Mucosa of descending colon (tissue), 3 donors: ENCODE data around the gene SNAP47. TPM values are rescaled to one million over a fixed set of nuclear protein-coding genes. Genes with fewer than 3 reads are reported as not detected.
A peak's percentile ranks its signal among the peaks of the same experiment; 100 is the strongest.
"Not testable (repeated sequence)": the region's sequence is repeated elsewhere in the genome, so short reads cannot be mapped to it uniquely, and the experiment has no call there.

Experiments
- ATAC-seq: fragments of 200-7000 bp; cut with Tn5 transposase; one replicate; pipeline ENCODE4 v1.9.1; 2020; ENCODE audit warnings: mild to moderate bottlenecking, moderate library complexity
- DNase-seq, 3 donors: peaks; one replicate each; pipeline ENCODE4 v3.0.0-alpha.2; 2020
- H3K36me3 ChIP-seq: fragments of 200-600 bp; one replicate; pipeline ENCODE4 v1.8.0; 2021; ENCODE audit warnings: low read depth, mild to moderate bottlenecking
- H3K4me1 ChIP-seq: fragments of 200-600 bp; one replicate; pipeline ENCODE4 v1.8.0; 2021; ENCODE audit warnings: low read depth, mild to moderate bottlenecking
- H3K4me3 ChIP-seq: fragments of 200-600 bp; one replicate; pipeline ENCODE4 v1.8.0; 2021; ENCODE audit warnings: mild to moderate bottlenecking
- H3K9me3 ChIP-seq: fragments of 200-600 bp; one replicate; pipeline ENCODE4 v1.8.0; 2021; ENCODE audit warnings: mild to moderate bottlenecking
- intact Hi-C, 2 donors: fragments of 100-400 bp; cut with DNase I in 1 of 2; cut with micrococcal nuclease in 1 of 2; formaldehyde crosslinking; loops; one replicate each; pipeline versions ENCODE4 v1.11.0 to v1.11.1; 2022; cut with DNase I, micrococcal nuclease
- long read RNA-seq, 2 donors: library from polyadenylated mRNA; unstranded; transcript quantifications; one replicate each; pipeline ENCODE4 v2.0.0, GENCODE V29; 2019 to 2021
- total RNA-seq, 3 donors: library from RNA; stranded (reverse); fragmentation: NEBNext Ultra II Directional in 2 of 3; extraction: Animal tissue kit (Norgen Biotek cat#: 25700) in 2 of 3; gene quantifications; one replicate each; pipeline versions ENCODE4 v1.2.1 to v1.2.4, GENCODE V29; 2021 to 2023
- TF ChIP-seq, protein P1 (sequence below): fragments of 200-600 bp; IDR thresholded peaks from one replicate; pipeline ENCODE4 v1.8.0; 2022; ENCODE audit warnings: antibody characterized with exemption, mild to moderate bottlenecking
- donor health status: DM: no; HTN: no; CAD: no; lungs with moderate emphysema.
- donor health status: DM: no; HTN: no; CAD: no.
- donor health status: DM: no; HTN: yes; CAD: no.

SNAP47 gene, protein sequence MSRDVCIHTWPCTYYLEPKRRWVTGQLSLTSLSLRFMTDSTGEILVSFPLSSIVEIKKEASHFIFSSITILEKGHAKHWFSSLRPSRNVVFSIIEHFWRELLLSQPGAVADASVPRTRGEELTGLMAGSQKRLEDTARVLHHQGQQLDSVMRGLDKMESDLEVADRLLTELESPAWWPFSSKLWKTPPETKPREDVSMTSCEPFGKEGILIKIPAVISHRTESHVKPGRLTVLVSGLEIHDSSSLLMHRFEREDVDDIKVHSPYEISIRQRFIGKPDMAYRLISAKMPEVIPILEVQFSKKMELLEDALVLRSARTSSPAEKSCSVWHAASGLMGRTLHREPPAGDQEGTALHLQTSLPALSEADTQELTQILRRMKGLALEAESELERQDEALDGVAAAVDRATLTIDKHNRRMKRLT
- total RNA-seq, result 10 to 100 TPM; 16.4 to 31.9 (median 27.6) TPM
- long read RNA-seq, donor 1, transcript SNAP47-202 (5 exons, 2,362 nt), result major isoform, 37 of 68 reads
- long read RNA-seq, donor 1, transcript SNAP47-210 (3 exons, 2,375 nt), result minor isoform, 8 of 68 reads
- long read RNA-seq, donor 1, partial matches to known transcripts, result 5 of 68 reads
- long read RNA-seq, donor 1, other reads (novel, unspliced or antisense), result 15 of 68 reads
- long read RNA-seq, donor 2, transcript SNAP47-202 (5 exons, 2,362 nt), result major isoform, 11 of 24 reads
- long read RNA-seq, donor 2, partial matches to known transcripts, result 6 of 24 reads
- long read RNA-seq, donor 2, other reads (novel, unspliced or antisense), result 7 of 24 reads

DNA sequence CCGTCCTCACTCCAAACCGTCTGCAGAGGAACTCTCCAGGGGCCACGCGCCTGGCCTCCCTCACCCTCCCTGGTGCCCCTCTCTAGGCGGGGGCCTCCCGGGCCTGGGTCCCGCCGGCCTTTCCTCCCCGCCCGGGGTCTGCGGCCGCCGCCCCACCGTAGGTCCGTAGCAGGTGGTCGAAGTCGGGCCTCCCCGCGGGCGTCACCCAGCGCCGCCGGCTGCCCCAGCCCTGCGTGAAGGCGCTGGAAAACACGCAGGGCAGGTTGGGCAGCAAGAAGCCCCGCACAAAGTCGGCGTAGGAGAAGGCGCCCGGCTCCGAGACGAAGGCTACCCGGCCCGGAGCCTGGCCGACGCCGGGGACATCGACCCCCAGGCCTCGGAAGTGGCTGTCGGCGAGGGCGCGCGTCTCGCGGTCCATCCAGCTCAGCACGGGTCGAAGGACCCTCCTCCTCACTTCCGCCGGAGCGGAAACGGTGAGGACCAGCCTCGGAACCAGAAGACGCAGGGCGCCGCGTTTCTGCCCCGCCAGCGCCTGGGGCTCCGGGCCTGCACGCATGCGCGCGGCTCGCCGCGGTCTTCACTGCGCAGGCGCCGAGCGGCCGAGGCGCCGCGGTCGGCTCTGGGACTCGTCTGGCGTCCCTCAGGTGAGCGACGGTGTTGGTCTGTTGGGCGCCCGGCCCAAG, at the start of gene SNAP47, which contains the start of gene JMJD4:
Gene SNAP47 (plus strand): TSS at position 580 of the 683 bp plus-strand sequence. CDS start 12,302 bp downstream, outside the sequence.
Gene JMJD4 (minus strand): TSS at position 447 of the 683 bp plus-strand sequence. CDS start 29 bp downstream, at position 418.
- ATAC-seq, result peak; percentile 95
- H3K4me3 ChIP-seq, result peak within 1 kb of the TSS; percentile 80
- peak; percentile 90 to 95 (median 95) for DNase-seq
- H3K4me1 ChIP-seq, result peaks cover 18% of the 10 kb centered on the region
- no peaks in the 10 kb centered on the region for H3K9me3 ChIP-seq
- intact Hi-C loops, result no loop called here
- TF ChIP-seq, protein P1, sequence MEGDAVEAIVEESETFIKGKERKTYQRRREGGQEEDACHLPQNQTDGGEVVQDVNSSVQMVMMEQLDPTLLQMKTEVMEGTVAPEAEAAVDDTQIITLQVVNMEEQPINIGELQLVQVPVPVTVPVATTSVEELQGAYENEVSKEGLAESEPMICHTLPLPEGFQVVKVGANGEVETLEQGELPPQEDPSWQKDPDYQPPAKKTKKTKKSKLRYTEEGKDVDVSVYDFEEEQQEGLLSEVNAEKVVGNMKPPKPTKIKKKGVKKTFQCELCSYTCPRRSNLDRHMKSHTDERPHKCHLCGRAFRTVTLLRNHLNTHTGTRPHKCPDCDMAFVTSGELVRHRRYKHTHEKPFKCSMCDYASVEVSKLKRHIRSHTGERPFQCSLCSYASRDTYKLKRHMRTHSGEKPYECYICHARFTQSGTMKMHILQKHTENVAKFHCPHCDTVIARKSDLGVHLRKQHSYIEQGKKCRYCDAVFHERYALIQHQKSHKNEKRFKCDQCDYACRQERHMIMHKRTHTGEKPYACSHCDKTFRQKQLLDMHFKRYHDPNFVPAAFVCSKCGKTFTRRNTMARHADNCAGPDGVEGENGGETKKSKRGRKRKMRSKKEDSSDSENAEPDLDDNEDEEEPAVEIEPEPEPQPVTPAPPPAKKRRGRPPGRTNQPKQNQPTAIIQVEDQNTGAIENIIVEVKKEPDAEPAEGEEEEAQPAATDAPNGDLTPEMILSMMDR, result no peak
- H3K36me3 ChIP-seq, result no peaks in the 10 kb centered on the region

DNA sequence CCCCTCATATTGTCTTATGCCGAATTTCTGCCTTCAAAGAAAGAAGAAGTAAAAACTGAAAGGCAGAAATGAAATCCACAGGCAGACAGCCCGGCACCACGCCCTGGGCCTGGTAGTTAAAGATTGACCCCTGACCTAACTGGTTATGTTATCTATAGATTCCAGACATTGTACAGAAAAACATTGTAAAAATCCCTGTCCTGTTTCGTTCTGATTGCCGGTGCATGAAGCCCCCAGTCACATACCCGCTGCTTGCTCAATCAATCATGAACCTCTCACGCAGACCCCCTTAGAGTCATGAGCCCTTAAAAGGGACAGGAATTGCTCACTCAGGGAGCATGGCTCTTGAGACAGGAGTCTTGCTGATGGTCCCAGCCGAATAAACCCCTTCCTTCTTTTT, 49.4 kb upstream of the SNAP47 start:
- peaks cover 49% of the 10 kb centered on the region for H3K9me3 ChIP-seq
- no peaks in the 10 kb centered on the region for H3K4me1 ChIP-seq
- ATAC-seq (no peak), DNase-seq (peak in 1 of 3 donors; percentile 2)
- H3K4me3 ChIP-seq, result no peak overlapping the region
- intact Hi-C loops, result no loop called here
- H3K36me3 ChIP-seq, result no peaks in the 10 kb centered on the region
- TF ChIP-seq, protein P1, result no peak

DNA sequence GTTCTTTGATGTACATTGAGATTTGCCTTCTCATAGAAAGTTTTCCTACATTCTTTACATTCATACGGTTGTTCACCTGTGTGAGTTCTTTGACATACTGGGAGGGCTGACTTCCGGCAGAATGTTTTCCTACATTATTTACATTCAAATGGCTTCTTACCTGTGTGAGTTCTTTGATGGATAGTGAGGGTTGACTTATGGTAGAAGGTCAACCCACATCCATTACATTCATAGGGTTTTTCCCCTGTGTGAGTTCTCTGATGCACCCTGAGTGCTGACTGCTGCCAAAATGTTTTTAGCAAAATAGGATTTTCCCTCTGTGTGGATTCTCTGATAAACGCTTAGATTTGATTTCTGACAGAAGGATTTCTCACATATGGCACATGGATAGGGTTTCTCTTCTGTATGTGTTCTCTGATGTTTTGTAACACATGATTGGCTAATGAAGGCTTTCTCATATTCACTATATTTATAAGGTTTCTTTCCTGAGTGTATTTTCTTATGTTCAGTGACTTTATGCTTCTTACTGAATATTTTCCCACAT, 37.8 kb upstream of the SNAP47 start:
- intact Hi-C loops, result no loop called here
- ATAC-seq (no peak), DNase-seq (no peak)
- H3K9me3 ChIP-seq, result peaks cover 44% of the 10 kb centered on the region
- no peaks in the 10 kb centered on the region for H3K4me1 ChIP-seq
- TF ChIP-seq, protein P1, result no peak
- H3K36me3 ChIP-seq, result no peaks in the 10 kb centered on the region
- no peak overlapping the region for H3K4me3 ChIP-seq

DNA sequence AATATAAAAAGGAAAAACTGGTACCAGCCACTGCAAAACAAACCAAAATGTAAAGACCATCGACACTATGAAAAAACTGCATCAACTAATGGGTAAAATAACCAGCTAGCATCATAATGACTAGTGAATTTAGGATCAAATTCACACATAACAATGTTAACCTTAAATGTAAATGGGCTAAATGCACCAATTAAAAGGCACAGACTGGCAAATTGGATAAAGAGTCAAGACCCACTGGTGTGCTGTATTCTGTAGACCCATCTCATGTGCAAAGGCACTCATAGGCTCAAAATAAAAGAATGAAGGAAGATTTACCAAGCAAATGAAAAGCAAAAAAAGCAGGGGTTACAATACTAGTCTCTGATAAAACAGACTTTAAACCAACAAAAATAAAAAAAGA, 33.6 kb upstream of the SNAP47 start:
- intact Hi-C loops, H3K36me3 ChIP-seq, H3K4me3 ChIP-seq: not testable (repeated sequence)

DNA sequence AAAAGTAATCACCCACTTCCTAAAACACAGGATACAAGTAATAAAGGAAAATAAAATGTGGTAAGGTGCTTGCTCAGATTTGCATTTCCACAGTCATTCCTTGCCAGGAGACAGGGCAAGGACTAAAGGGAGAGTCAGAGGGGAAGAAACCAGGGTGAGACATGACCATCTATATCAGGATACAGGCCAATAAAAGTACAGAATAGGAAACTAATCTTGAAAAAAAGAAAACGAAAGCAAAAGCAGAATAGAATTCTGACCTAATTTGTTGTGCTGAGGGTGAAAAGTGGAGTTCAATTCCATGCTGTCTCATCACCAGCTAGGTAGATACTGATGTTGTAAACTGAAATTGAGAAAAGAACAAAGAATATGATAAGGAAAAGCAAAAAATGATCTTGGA, 27.4 kb upstream of the SNAP47 start:
- ATAC-seq (no peak), DNase-seq (no peak)
- TF ChIP-seq, protein P1, result no peak
- H3K4me3 ChIP-seq, result no peak overlapping the region
- no peaks in the 10 kb centered on the region for H3K4me1 ChIP-seq
- intact Hi-C loops, result no loop called here
- peaks cover 20% of the 10 kb centered on the region for H3K9me3 ChIP-seq
- no peaks in the 10 kb centered on the region for H3K36me3 ChIP-seq

More for the DNA sequence above, 33.6 kb upstream of the SNAP47 start:
- not testable (repeated sequence) for ATAC-seq, DNase-seq, H3K4me1 ChIP-seq
- peaks cover 58% of the 10 kb centered on the region for H3K9me3 ChIP-seq
